ENCODE measurements around the gene IMMP2L.
"Not testable (repeated sequence)": the region's sequence is repeated elsewhere in the genome, so short reads cannot be mapped to it uniquely, and the experiment has no call there.

The IMMP2L gene

DNA sequence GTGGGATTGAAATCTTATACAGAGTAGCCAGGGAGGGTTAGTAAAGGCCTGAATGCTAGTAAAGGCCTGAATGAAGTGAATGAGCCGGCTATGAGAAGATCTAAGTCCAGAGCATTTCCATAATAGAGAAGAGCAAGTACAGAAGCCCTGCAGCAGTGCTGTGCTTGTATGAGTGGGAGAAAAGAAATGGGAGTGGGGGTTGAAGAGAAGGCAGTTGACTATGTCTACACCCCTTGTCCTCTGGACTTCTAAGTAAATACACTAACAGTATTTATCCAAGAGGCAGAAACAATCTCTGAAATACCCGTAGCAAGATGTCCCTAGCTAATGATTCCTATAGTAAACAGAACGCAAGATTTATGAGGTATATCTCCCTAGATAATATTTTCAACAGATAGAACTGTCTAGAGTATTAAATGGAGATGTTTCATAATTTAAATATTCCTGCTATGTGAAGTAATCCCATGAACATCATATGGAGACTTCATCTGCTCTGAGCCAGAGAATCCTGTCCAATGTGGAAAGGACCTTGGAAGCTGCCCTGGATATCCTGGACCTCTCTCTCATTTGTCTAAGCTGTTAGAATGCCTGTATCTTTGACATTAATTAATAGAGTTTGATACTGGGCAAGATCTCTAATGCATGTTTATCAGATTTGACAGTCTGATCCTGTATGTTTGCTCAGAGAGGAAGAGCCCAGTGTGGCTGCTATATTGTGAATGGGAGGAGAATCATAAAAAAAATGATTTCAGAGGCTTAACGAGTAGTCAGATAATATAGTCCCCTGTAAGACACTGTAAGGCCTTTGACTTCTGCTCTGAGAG, 299.8 kb downstream of the IMMP2L start:
- no peak for DNase-seq (ENCODE audit: low read depth)

DNA sequence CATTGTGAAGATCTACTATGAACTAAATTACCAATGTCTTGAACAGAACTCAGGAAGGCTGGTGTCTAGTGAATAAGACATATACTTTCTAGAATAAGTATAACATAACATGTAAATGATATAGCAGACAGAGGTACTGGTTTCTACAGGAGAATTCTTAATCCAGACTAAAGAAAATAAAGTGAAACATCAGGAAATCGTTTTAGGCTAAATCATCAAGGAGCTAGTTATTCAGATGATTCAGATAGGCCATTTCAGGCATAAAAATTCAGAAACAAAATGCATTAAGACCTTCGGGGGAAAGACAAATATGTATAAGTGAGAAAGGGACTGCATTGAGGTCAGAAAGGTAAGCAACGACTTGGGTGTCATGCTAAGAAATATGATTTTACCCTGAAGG, 300.8 kb downstream of the IMMP2L start:
- DNase-seq (ENCODE audit: low read depth): peak; percentile 29

DNA sequence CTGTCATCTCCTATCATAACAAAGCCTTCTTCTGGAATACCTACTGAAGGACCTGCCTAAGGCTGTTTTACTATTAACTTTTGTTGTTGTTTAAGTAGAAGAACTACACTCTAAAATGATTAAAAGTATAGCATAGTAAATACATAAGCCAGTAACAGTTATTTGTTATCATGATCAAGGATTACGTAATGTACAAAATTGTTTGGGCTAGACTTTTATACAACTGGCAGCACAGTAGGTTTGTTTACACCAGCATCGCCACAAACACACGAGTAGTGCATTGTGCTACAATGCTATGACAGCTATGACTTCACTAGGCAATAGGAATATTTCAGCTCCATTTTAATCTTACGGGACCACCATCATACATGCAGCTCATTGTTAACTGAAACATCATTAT, 302.3 kb downstream of the IMMP2L start:
- DNase-seq (ENCODE audit: low read depth): no peak

DNA sequence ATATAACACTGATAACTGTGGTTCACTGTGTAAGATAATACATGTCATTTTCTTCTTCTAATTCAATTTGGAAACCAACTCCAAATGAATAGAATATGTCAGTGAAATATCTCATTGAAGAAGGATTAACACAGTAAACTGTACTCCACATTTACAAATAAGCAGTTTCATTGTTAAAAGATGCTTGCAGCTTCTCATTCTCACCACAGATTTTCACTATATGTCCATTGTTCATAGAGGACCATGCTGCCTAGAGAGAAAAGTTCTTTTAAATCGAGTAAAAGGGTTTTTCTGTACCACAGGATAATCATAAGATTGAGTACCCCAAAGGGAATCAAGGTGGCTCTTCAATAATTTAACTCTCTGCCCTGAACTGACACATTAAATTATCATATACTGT, 305.9 kb downstream of the IMMP2L start:
- DNase-seq (ENCODE audit: low read depth): no peak

DNA sequence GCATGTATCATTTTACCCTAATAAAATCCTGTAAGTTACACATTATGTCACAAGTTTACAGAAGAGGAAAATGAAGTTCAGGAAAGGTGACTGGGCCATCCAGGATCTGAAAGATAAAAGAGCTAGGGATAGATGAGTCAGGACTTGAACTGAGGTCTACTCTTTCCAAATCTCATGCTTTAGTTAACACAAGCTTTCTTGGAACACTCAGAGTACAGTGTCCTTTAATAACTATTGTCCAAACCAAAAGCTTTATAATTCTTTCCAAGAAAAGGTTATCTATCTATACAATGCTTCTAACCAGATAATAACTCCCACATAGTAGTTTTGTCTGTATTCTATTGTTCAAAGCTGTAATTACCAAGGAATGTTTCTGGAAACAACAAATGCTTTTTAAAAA, 306.7 kb downstream of the IMMP2L start:
- peak; percentile 27 for DNase-seq (ENCODE audit: low read depth)

DNA sequence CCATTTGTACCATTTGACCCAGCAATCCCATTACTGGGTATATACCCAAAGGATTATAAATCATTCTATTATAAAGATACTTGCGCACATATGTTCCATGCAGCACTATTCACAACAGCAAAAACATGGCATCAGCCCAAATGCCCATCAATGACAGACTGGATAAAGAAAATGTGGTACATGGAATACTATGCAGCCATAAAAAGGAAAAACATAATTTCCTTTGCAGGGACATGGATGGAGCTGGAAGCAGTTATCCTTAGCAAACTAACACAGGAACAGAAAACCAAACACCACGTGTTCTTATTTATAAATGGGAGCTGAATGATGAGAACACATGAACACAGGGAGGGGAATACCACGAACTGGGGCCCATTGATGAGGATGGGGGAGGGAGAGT, 310.9 kb downstream of the IMMP2L start:
- DNase-seq (ENCODE audit: low read depth): not testable (repeated sequence)

DNA sequence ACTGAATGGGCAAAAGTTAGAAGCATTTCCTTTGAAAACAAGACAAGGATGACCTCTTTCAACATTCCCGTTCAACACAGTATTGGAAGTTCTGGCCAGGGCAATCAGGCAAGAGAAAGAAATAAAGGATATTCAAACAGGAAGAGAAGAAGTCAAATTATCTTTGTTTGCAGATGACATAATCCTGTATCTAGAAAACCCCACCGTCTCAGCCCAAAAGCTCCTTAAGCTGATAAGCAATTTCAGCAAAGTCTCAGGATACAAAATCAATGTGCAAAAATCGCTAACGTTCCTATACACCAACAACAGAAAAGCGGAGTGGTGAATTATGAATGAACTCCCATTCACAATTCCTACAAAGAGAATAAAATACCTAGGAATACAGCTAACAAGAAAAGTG, 312.5 kb downstream of the IMMP2L start:
- DNase-seq (ENCODE audit: low read depth): not testable (repeated sequence)

DNA sequence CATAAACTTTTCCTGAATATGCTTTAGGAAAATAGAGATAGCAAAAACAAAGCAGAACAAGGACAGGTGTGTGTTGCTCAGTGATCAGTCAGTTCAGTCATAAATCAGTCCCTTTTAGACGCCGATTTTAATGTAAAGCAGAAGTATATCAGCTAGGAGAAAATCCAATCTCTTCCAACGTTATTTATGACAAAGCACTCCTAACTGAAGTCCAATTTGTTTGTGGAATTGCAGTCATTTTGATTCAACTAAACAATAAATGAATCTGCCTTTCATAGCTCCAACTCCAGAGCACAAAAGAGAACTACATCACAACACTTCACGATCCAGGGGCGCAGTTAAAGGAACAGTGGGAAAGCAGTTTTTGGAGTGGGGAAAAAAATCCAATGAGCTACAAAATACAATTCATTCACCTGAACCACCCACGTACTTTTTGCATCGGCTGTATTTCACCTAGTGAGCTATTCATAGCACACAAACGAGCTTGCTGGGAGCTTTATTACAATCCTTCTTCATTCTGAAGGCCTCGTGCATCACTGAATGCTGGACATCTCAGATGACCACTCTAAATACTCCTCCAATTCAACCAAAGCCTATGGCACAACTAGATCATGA, 320.0 kb downstream of the IMMP2L start:
- no peak for DNase-seq (ENCODE audit: low read depth)

DNA sequence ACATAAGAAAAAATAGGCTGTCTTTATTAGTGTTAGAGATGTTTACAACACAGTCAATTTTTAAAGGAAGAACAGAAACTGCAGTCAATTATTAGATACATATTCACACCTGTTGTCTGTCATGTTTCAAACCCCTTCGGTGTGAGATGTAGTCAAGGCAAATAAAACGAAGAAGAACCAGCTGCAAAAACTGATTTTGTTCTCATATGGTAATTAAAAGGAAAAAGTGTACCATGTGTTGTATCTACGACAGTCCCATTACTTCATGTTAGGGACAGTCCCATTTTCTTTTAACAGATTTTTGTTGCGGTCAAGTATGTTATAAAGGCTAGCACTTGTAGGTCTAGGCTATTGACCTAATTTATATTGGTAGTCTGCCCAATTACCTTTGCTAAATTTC, 321.9 kb downstream of the IMMP2L start:
- no peak for DNase-seq (ENCODE audit: low read depth)

DNA sequence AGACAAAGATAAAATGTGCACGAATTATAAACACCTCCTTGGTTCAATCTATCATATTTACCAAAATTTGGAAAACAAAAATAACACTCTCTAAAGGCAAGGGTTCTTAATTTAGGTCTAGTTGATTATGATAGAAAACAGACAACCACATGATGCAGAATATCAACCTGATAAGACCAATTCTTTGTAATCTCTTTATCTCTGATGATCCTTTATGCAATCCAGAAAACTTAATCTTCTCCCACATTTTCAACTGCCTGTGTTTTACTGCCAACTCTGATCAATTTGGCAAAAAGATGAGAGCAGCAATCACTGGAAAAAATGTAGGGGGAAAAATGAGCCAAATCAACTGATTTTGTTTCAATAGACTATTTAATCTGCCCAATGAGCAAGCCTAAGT, 322.9 kb downstream of the IMMP2L start:
- no peak for DNase-seq (ENCODE audit: low read depth)

DNA sequence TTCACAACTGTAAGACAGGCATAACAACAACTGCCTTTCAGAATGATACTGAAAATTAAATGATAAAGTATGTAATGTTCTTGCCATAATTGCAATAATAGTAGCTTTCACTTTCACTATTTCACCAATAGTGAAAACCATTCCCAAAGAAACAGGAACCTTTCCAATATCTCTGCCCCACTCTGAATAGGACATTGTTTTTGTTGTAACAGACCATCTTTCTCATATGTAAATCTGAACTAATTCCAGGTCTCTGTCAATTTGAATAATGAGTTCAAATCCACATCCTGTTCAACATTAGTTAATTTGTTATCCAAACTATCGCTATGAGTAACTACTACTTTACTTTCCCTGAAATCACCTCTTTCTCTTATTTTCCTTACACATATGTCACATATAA, 323.4 kb downstream of the IMMP2L start:
- DNase-seq (ENCODE audit: low read depth): peak; percentile 9

DNA sequence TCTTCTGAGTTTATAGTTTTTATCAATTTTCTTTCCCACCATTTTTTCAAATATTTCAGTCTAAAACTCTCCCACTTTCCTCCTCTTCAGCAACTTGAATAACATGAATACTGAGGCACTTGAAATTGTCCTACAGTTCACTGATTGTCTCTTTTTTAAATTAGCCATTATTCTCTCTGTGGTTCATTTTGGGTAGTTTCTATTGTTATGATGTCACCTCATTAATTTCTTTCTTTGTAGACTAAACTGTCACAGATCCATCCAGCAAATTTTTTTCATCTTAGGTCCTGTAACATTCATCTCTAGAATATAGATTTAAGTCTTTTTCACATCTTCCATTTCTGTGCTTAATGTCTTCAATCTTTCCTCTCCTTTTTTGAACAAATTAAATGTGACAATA, 326.6 kb downstream of the IMMP2L start:
- DNase-seq (ENCODE audit: low read depth): no peak

DNA sequence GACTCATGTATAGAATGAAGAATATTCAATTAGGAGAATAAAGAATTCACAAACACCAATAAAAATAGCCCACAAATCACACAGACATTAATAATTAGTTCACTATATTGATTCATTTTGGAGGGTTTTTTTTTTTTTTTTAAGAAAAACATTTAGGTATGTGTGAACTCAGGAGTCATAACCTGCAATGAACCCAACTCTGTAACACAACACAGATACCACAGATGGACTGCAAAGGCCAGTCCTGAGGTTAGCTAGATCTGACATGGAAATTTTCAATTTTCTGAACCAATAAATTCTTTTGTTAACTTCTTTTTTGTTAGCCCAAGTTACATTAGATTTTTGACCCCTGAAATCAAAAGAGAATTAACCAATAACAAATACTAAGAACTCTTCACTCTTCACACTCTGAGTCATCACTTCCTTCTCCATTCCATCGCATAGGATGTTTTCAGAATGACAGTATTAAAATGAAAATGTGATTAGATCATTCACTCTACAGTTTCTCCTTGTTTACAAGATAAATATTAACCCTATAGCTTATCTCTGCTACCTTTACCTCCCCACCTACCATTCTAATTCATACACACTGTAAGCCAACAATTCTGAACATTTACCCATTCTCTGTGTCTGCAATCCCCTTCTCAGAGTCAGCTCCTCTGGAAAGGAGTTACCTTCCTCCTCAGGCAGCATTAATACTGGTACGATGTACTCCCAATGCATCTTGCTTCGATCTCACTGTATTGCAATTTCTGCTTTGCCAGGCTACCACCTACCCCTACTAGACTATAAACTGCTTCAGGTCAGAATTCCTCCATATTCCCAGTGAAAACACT, 329.8 kb downstream of the IMMP2L start:
- DNase-seq (ENCODE audit: low read depth): peak; percentile 85

DNA sequence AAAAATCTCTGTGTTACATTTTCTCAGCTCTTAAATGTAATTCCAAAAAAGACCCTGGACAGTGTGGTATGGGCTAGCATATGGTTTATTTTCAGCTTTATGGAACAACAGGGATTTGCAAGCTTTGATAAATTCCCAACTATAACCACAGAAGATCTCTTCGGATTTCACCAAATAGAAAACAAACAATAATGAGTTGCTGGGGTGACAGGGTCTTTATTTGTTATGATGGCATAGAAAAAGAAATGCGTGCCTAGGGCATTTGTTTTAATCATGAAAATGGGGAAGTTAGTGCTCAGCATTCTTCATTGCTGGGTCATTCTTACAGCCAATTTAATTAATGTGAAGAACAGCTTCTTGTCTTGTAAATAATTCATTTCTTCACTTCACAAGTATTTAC, 332.4 kb downstream of the IMMP2L start:
- peak; percentile 7 for DNase-seq (ENCODE audit: low read depth)

DNA sequence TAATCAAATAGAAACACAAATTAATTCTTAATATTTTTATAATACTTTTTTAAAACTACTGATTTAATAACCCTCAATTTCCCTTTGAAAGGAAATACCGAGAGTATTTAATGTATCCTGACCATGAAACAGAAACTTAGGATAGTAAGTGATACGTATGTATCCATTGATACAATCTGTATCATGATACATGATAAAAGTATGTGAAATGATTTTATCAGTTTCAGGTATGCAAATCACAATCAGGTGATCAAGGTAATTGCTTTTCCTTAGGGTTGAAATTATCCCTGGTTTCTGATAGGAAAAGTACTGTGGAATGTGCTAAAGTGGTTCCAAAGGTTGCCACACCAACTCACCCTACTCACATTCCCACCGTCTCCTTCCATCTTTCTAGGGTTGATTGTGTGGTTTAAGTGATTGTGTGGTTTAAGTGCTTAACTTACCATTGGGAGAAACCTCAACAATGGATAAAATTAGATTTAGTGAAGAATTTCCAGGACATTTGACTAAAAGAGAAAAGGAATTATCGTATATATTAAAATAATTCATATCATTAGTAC, 333.0 kb downstream of the IMMP2L start:
- DNase-seq (ENCODE audit: low read depth): no peak

DNA sequence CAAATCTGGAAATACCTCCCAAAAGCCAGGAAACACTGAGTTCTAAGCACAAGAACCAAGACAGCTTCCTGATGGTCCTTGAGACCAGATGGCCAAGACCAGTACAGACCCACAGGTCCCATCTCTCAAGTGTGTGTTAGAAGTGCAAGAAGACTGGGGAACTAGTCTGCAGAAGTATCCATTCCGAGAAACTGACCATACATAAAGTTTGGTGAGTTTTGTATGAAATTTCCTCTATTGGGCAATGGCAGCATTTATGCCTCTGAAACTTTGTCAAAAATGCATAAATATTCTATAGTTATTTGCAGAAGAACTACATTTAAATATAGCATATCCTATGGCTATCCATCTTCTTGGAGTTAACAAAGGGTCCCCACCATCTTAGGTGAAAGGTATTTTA, 333.9 kb downstream of the IMMP2L start:
- DNase-seq (ENCODE audit: low read depth): no peak

DNA sequence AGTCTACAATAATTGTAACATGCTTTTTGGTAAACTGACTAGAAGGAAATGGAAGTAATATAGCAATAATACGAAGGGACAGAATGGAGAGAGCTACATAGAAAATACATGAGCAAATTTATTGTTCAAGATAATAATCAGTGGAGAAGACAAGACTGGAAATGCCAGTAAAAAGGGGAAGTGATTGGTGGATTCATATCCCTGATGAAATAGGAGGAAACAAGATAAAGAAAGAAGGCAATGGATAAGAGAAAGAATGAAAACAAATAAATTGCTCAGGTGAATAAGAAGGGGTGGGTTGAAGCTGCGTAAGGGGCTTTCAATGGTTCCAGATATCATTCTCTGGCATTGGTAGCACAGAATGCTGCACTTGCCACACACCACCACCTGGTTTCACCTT, 335.5 kb downstream of the IMMP2L start:
- no peak for DNase-seq (ENCODE audit: low read depth)

DNA sequence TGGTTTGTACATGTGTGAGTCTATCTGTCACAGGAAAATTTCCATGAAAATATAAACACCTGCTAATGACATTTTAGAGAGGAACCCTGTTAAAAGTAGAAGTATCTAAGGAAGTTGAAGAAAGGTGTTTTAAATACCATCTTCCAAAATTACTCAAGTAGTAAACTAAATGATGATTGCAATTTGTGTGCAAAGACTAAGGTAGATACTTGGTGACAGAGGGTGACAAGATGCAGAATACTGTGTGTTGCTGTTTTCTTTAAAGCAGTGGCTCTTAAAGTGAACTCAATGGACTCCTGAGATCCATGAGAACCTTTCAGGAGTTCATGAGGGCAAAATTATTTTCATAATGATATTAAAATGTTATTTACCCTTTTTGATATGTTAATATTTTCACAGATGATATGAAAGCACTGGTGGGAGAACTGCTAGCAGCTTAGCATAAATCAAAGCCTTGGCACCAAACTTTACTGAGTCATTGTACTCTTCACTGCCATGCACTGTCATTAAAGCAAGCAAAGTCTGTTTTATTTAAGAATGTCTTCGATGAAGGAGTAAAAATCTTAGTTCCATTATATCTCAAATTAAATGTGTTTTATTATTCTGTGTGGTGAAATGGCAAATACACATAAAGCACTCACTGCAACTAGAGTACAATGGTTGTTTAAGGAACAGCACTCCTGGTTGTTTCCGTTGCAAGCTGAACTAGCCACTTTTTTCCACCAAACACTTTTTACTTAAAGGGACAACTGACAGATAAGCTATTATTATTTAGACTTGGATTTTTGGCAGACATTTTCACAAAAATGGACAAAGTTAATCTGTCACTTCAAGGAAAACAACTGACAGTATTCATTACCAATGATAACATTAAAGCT, 337.7 kb downstream of the IMMP2L start:
- DNase-seq (ENCODE audit: low read depth): no peak

DNA sequence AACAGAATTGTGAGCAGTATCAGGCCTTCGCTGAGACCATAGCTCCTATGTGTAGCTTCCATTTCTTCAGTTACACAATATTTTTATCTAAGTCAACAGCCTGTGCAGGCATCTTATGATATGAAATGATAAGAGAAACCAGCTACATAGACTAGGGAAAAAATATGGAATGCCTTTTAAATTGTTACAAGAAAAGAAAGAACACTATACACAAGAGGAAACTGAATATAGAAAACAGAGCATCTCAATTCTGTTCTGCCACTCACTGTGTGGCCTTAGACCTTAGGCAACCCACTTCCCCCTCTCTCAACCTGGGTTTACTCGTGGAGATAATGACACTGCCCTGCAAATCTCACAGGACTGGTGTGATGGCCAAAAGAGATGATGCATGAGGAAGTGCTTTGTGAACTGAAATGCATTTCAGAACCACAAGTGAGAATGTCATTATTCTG, 338.5 kb downstream of the IMMP2L start:
- DNase-seq (ENCODE audit: low read depth): no peak

DNA sequence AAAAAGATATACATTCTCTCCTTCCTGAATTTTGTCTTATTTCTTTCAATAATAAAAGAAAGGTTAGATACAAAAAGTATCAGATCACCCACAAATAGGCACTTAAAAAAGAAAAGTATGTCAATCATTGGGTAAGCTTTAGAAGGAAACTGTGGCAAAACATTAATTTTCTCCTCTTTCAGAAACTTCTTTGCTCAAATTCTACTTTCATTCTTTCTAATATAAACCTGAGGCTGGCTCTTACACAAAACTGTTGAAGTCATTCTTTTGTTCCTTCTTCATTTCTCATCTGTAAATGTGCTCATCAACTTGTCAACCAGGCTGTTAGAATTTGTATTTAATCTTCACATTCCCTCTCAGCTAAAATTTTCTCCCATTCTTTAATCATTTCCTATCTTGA, 346.7 kb downstream of the IMMP2L start:
- no peak for DNase-seq (ENCODE audit: low read depth)

DNA sequence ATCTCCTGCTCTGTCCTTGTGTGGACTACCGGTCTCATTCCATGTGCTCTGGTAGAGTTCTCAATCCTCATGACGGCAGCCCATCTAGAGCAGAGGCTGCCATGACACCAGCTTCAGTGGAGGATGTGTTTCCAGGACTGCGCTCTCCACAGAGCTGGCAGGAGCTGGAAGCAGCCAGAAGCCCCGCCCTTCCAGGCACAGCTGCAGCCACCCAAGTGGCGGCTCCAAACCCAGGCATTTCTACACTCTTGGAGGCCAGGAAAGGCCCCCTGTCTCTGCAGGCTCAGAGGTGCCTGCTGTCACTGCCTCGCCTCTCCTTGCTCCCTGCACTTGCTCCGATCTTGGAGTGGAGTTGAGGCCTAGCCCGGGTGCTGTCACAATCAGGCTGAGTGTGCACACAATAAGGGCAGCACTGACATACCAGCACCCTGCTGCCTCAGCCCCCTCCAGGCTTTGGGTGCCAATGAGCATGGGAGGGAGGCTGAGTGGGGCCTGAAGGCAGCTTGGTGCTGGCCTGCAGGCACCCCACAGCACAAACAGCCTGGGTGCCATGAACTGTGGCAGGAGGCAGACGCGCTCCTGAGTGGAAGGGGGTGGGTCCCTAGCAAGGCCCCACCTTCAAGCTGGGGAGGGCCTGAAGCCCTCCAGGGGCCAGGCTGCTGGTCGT, 349.3 kb downstream of the IMMP2L start:
- DNase-seq (ENCODE audit: low read depth): no peak
